Glomerular visceral epithelial cell (primary cell): ENCODE data around the gene EME2.
"Not testable (repeated sequence)": the region's sequence is repeated elsewhere in the genome, so short reads cannot be mapped to it uniquely, and the experiment has no call there.

Experiments used
- DNase-seq: peaks from one replicate; pipeline ENCODE4 v3.0.0-alpha.2; 2016; ENCODE audit errors: extremely low spot score

Gene EME2

GRCh38 chr16:1772362-1772907 is at the start of gene EME2:
EME2 (plus strand) TSS chr16:1772810; CDS start chr16:1773228, 418 bp downstream.
- peak; percentile 25 for DNase-seq

DNA sequence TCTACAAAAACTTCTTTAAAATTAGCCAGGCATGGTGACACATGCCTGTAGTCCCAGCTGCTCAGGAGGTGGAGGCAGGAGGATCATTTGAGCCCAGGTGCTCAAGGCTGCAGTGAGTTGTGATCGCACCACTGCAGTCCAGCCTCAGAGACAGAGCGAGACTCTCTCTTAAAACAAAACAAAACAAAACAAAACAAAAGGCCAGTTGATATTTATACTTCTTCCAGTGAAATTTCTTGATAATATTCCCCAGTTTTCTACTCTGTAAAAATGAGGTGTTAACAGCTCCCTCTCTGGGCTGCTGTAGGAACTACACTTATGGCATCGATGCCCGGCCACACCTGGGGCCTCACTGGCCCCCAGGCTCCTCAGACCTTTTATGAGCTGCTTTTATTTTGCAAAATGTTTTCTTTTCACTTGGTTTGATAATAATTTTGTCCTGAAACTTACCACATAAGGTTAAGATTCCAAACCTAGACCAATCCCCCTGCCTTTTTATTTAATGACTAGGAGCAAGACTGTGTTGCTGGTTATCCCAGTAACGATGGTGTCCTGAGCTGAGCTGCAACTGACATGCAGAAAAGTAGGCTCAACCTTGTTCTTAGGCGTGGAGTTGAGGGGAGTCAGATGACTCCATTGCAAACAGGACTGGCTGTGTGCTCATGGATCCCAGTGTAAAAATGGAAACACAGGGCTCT is 49.0 kb upstream of the EME2 start:
- peak; percentile 42 for DNase-seq

DNA sequence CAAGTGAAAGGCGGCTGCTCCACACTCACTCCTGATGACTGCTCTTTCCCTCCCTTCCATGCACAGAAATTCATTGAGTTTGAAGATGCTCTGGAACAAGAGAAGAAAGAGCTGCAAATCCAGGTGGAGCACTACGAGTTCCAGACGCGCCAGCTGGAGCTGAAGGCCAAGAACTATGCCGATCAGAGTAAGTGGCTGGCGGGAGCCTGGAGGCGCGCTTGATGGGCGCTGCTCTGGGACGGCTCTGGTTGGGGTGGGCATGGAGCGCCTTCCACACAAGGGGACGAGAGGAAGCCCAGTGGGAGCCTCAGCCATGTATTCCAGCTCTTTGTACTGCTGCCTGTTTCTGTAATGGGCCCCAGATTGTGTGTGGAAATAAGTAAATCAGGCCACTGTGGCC is 48.1 kb upstream of the EME2 start:
- no peak for DNase-seq

DNA sequence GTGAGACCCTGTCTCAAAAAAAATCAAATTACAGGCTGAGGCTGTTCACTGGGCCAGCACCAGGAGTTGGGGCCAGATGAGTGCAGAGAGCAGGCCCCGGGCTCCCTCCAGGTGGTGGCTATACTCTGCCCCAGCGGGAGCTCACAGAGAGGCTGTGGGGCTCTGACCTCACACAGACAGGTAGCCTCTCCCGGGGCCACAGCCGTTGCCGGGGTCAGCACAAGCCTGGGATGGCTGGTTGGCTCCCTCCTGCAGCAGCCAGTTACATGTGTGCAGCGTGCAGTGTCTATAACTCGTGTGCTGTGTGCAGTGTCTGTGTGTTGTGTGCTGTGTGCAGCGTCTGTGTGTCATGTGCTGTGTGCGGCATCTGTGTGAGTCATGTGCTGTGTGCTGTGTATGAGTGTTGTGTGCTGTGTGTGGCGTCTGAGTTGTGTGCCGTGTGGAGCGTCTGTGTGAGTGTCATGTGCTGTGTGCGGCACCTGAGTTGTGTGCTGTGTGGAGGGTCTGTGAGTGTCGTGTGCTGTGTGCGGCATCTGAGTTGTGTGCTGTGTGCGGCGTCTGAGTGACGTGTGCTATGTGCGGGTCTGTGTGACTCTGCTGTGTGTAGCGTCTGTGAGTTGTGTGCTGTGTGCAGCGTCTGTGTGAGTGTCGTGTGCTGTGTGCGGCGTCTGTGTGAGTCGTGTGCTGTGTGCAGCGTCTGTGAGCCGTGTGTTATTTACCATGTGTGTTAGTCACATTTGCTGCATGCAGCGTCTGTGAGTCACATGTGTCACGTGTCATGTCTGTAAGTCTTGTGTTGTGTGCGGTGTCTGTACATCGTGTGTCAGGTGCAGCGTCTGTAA is 45.7 kb upstream of the EME2 start:
- DNase-seq, result no peak

DNA sequence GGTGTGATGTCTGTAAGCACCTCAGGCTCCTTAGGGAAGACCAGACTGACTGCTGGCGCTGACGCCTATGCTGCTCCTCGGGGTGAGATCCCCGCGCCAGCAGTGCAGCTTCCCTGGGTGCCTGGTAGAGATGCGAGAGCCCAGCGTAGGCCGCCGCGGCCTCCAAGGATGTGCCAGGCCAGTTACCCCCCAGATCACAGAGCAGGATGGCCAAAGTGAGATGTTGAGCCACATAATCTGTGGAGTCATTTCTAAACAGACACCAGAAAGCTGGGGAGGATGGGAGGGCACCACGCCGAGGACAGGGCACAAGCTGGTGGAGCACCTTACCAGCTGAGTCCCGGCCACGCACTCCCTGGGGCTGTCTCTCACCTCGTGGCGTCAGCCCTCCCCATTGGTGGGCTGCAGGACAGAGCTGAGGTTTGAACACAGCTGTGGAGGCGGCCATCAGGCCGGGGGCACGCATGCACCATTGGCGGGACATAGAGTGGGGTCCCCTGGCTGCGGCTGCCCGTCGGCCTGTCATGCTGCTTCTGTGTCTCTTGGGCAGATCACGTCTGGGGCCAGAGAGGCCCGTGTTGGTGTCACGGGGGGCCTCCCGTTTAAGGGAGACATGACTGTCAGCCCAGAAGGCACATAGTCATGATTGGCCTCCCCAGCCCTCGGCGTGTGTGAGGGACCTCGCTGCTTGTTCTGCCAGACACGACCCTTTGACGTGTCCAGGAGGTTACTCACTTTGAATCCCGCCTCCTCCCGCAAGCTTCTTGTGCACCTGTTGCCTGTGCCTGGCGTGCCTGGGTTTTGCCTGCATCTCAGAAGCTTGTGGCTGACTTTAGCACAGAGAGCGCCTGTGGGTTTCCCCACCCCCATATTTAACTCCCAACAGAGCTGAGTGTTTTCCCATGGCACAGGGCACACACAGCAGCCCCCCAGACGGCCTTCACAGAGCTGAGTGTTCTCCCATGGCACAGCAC is 44.7 kb upstream of the EME2 start:
- no peak for DNase-seq

DNA sequence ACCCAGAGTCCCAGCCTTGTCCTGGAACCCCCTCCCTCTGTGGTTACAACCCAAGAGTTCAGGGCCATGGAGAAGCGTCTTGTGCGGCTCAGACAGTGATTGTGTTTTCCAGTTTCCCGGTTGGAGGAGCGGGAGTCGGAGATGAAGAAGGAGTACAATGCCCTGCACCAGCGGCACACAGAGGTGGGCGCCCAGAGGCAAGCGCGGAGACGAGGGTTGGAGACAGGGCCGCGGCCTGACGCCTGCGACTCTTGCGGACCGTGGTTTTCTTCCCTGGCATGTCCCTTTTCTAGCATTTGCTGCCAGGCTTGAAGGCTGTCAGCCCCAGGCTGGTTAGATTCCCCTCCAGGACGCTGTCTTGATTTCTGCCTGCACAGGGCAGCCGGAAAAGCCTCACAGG is 43.6 kb upstream of the EME2 start:
- DNase-seq, result no peak

DNA sequence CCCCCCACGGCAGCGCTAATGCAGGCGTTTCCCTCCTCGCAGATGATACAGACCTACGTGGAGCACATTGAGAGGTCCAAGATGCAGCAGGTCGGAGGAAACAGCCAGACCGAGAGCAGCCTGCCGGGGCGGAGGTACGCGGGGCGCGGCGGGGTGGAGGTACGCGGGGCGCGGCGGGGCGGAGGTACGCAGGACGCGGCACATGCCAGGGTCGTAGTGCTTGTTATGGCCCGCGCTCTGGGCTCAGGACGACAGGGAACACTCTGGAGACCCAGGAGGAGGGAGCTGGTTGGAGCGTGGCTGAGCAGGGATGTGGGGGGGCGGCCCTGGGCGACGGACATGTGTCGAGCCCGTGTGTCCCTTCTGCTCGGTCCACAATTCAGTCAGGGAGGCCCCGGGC is 43.2 kb upstream of the EME2 start:
- DNase-seq, result no peak

DNA sequence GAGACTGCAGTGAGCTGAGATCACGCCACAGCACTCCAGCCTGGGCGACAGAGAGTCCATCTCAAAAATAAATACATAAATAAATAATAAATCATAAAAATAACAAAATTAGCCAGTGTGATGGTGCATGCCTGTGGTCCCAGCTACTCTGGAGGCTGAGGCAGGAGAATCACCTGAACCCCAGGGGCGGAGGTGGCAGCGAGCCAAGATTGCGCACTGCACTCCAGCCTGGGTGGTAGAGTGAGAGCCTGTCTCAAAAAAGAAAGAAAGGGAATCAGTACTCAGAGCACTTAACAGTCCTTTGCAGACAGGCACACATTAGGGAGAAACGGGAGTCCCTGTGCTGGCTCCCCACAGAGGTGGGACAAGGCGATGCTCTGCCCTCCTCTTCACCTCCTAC is 41.5 kb upstream of the EME2 start:
- no peak for DNase-seq

- no peak for DNase-seq
Observed at GRCh38 chr16:1731603-1732002, 41.0 kb upstream of the EME2 start.

GRCh38 chr16:1732071-1732470 is 40.5 kb upstream of the EME2 start:
- no peak for DNase-seq

GRCh38 chr16:1732551-1732987 is 40.0 kb upstream of the EME2 start:
- not testable (repeated sequence) for DNase-seq

GRCh38 chr16:1734123-1734522 is 38.5 kb upstream of the EME2 start:
- DNase-seq, result no peak

DNA sequence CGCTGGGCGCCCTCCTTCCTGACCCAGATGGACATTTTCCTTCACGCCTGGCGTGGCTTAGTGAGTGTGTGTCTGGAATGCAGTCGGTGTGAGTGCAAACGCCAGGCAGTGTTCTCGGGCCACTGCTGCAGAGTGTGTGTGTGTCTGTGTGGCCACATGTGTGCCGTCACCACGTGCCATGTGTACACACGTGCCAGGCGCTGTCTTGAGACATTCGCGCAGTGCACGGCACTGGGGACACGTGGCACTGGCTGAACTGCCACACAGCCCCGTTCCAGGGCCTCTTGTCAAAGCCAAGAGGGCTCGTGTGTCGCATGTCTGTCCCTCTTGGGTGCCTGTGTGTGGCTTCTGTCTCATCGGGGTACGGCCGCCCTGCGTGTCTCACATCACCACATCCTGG is 37.8 kb upstream of the EME2 start:
- DNase-seq, result no peak

DNA sequence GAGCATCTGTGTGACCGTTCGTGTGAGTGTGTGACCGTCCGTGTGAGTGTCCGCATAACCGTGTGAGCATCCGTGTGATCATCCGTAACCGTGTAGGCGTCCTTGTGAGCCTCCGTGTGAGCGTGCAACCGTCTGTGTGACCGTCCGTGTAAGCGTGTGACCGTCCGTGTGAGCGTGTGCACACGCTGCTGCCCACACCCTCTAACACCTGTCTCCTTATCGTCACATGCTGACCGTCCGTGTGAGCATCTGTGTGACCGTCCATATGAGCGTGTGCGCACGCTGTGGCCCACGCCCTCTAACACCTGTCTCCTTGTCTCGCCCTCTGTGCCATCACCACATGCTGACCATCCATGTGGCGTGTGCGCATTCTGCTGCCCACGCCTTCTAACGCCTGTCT is 32.4 kb upstream of the EME2 start:
- DNase-seq, result no peak

DNA sequence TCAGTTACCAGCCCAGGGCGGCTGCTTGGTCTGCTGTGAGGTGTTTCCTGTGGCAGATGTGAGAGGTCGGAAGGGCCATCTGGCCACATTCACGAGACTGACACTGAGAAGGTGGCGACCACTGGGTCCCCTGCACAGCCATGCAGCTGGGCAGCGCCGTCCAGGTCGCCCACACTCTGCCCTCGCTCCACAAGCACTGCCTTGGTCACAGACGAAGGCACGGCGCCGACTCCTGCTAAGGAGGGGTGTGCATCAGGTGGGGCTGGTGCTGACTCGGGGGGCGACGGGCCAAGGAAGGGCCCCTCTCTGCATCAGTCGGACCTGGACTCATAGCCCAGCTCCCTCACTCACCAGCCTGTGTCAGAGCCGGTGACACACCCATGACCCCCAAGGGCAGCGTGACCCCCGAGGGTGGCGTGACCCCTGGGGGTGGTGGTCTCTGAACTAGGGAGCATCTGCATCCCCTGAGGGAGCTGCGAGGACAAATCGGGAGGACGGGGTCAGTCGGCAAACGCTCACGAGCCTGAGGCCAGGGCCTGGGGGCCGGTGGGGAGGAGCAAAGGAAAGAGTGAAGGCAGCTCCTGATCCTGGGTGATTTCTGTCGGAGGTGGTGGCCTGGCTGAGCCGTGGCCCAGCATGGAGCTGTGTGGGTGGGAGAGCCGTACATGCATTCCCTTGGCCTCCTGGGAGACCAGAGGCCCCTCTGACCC is 31.7 kb upstream of the EME2 start:
- DNase-seq, result no peak

DNA sequence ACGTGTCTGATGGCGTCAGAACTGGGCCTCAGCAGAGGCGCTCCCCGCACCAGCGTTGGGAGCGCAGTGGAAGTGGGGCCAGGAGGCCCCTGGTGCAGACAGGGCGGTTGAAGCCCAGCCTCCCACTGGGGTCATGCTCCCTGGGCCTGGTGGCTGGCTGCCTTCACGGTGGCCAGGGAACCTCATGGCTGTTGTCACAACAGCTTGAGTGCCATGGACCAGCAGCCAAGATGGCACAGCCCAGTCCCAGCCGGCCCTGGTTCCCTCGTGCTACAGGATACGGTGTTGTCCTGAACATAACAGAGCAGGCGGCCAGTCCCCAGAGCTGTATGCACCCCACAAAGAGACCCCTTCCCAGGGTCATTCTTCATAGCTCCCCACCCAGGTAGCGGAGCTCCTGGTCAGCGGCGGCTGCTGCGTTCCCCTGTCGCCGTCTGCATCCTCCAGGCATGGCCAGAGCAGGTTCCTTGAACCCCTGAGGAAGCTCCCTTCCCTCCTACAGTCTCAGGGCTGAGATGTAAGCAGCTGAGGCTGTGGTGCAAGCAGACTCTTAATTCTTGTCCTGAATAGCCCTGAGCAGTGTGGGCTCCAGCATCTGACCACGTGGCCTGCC is 31.0 kb upstream of the EME2 start:
- no peak for DNase-seq

DNA sequence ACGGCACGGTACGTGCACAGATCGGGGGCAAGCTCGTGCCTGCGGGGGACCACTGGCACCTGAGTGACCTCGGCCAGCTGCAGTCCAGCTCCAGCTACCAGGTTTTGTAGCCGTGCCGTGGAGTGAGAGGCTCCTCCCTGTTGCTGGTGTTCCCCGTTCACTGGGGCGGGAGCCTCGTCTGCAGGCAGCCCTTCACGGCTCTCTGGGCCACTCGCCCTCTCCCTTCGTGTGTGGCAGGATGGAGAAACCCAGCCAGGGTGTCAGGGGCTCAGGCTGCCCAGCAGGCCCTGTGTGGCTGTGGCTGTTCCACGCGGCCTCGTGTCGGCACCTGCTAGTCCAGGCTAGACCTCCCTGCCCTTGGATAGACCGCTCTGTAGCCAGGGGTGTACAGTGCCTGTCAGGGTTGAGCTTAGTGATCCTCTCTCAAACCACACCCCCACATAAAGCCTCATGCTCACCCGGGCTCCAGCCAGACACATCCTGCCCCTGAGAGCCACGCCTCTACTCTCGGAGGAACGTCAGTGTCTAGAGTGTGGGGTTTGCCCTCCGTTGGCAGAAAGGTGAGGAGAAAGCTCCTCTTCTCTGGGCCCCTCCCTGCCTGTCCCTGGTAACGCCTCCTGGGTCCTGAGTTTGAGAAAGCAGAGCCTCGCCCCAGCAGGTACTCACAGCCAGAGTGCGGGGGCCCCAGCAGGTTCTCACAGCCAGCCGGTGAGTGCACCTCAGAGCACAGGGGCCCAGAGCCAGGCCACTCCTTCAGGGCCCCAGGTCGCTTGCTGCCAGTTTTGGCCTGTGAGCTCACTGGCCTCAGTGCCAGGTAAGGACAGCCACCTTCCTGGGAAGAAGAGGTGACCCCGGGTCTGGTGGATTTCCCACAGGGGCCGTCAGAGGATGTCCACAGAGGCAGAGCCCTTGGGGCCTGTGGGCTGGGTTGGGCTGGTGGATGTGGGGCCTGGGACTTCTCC is 29.0 kb upstream of the EME2 start:
- DNase-seq, result no peak

DNA sequence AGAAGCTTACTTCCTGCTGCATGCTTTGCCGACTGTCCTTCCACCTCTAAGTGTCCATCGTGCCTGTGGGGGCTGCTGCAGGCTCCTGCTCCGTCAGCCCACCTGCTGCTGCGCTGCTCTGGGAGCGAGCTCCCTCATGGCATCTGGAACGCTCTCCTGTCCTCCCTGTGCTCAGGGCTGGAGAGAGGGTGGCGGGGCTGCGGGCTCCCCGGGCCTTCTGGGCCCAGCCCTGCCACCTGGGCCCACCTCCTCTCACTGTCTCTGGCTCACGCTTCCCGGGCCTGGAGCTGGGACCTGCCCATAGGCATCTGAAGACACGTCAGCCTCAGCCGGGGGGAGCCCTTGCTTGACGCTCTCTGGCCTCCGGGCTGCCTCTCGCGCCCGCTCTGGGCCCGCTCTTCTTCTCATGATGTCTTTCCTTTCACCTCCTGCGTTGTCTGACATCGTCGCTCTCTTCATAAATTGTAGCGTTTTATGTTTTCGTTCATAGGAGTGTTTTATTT is 28.2 kb upstream of the EME2 start:
- DNase-seq, result no peak

GRCh38 chr16:1745181-1745899 is 27.3 kb upstream of the EME2 start:
- peak; percentile 80 for DNase-seq
